HG03196 (cell line): ENCODE results near the gene THEMIS.
"Not testable (repeated sequence)": the region's sequence is repeated elsewhere in the genome, so short reads cannot be mapped to it uniquely, and the experiment has no call there.

Experiments
- ATAC-seq: cut with Tn5 transposase; IDR thresholded peaks from one replicate; pipeline ENCODE4 v1.9.1; 2021; ENCODE audit not compliant: unreplicated experiment

THEMIS gene

GRCh38 chr6:127732927-127733326 is 167.9 kb downstream of the THEMIS start:
- ATAC-seq: no peak

GRCh38 chr6:127727260-127727953 is 173.5 kb downstream of the THEMIS start:
- no peak for ATAC-seq

GRCh38 chr6:127725821-127726220 is 175.0 kb downstream of the THEMIS start:
- ATAC-seq: no peak

DNA sequence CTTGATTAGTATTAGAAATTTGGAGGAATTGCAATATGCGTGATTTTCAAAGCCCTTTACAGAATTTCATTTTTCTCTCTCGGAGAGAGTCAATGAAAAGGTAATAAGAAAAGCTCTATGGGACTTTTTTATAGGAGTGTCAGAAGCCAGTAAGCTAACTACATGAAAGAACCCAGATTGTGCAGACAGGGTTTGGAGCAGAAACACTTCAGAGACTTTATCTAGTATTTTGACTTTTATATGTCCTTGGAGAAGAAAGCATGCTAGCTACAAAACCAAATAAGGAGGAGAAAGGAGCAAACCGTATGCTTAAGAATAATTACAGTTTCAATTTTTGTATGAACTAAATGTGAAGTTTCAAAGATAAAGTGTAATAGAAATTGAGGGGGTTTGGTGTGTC is 182.2 kb downstream of the THEMIS start:
- ATAC-seq: no peak

GRCh38 chr6:127717384-127717783 is 183.5 kb downstream of the THEMIS start:
- no peak for ATAC-seq

GRCh38 chr6:127716465-127716864 is 184.4 kb downstream of the THEMIS start:
- no peak for ATAC-seq

GRCh38 chr6:127710668-127711067 is 190.2 kb downstream of the THEMIS start:
- ATAC-seq: no peak

DNA sequence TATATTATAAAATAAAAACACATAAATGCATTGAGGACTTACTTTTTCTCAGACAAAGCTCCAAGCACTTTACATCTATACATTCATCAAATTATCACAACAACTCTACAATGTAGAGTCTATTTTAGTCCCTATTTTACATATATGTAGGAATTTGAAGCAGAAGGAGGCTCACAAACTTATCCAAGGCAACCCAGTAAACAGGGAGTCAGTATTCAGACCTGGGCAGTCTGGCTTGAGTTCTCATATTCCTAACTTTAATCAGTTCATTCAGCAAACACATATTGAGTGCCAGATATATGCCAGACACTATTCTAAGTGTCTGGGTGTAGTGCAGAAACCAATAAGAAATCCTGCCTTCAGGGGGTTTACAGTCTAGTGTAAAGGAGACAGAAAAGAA is 194.6 kb downstream of the THEMIS start:
- no peak for ATAC-seq

DNA sequence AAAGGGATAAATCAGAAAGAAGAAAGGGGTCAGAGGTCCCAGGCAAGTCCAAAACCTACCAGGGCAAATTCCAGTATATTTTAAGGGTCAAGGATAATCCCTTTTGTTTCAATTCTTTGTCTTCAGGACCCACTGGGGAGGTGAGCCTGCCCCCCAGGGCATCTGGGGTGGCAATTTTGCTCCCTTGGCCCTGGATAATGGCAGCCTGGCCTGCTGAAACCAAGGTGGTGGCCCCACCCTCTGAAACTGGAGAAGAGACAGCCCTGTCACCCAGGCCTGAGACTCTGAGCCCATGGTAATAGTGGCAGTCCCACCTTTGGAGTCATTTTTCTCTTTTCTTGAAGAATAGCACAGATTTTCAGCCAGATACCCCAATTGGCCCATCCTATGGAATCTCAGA is 205.8 kb downstream of the THEMIS start:
- no peak for ATAC-seq

- no peak for ATAC-seq
Measured at GRCh38 chr6:127691146-127691545, 209.7 kb downstream of the THEMIS start.

DNA sequence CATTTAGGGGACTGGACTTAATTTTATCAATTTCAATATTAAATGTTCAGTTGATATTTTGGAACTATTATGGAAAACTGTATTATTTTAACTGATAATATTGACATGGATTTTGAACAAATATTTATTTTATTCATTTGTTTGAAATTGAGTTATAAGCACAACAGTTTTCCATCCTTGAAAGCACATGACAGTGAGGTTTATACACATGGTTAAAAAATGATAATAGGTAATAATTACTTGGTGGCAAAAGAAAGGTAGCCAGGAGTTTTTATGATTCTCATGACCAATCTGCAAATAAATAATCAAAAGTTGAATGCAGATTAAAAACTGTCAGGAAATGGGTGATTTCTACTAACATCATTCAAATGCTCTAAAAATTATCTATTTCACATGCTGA is 210.3 kb downstream of the THEMIS start:
- no peak for ATAC-seq

GRCh38 chr6:127690092-127690491 is 210.8 kb downstream of the THEMIS start:
- ATAC-seq: no peak

- not testable (repeated sequence) for ATAC-seq
Measured at GRCh38 chr6:127687490-127687889, 213.4 kb downstream of the THEMIS start.

DNA sequence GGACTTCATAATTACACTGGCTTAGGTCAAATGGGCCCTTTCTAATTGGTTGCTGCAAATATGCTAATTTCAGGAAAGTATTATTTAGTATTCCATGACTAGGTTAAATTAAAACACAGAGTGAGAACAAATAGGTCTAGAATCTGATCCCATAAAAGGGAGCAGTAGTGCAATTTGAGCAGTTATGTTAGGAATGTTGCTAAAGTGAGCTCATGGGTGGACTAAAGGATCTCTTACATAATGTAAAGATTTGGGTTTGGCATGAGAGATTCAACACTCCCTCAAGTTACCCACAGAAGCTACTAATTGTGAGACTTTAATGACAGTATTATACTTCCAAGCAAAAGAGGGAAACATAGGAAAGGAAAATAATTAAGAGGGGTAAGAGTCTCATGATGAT is 214.8 kb downstream of the THEMIS start:
- no peak for ATAC-seq

DNA sequence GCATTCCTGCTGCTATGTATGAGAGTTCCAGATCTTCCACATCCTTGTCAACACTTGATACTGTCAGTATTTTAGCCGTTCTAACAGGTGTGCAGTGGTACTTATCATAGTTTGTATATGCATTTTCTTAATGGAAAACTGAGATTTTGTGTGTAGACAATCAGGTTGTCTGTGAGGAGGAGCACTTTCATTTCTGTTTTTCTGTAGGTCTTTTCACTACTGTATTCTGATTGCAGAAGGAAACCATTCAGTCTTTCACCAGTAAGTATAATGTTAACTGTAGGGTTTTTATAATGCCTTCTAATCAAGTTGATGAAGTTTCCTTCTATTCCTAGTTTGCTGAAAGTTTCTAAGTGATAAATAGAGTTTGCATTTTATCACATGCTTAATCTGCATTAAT is 216.4 kb downstream of the THEMIS start:
- no peak for ATAC-seq
